LoVo (cell line): Measurements from ENCODE around the gene ARMC6.
A peak's percentile ranks its signal among the peaks of the same experiment; 100 is the strongest.

Experiments used
- DNase-seq: peaks from one replicate; pipeline ENCODE4 v3.0.0-alpha.2; 2016; ENCODE audit warnings: low spot score

ARMC6 gene

DNA sequence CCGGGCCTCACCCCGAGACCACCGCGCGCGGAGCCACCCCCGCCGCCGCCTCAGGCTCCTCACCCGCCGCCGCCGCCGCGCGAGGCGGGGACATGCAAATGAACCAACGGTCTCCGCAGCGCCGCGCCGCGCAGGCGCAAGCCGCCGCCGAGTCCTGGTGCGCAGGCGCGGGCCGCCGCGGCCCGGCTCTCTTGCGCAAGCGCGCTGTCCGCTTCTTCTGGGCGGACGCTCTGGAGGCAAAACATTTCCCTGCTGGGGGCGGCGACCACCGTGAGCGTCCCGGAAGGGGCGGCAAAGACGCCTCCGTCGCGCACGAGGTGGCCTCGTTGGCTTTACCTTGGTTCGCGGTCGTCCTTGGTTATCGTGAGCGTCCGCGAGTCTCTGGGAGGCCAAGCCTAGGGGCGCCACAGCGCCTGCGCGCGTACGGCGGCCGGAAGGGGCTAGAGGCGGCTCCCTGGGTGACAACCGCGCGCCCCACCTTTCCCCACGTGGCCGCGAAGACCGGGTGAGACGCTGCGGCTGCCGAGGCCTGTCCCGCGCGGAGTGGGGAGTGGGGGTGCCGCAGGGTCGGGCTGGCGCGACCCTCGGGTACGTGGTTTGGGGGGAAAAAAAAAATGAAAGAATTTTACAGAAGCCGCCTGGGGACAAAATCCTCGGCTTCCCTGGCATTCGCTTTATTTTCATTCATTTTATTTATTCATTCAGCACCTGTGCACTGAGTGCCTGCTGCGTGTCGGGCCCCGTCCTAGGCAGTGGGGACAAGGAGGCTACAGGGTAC lies at the start of gene ARMC6, which contains the start of gene SUGP2:
TSS of gene ARMC6 (plus strand) at position 178 of the 778 bp plus-strand sequence. CDS start 607 bp downstream, outside the sequence.
TSS of gene SUGP2 (minus strand) at position 92 of the 778 bp plus-strand sequence. CDS start 2,446 bp downstream, outside the sequence.
- peak; percentile 94 for DNase-seq

GRCh38 chr19:18984251-18984650 lies 49.2 kb upstream of the ARMC6 start:
- DNase-seq = no peak

GRCh38 chr19:18985257-18985656 lies 48.1 kb upstream of the ARMC6 start:
- DNase-seq = no peak

DNA sequence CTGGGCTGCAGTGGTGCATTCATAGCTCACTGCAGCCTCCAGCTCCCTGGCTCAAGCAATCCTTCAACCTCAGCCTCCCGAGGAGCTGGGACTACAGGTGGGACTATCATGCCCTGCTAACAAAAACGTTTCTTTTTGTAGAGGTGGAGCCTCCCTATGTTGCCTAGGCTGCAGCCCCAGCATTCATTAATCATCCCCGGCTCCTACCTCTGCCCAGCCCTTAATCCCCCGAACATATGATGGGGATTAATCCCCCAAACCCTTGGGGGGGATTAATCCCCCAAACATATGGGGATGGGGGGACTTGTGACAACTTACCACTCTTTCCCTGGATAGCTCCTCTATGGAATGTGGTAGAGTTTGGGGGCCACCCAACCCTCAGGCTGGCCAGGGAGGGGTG lies 45.9 kb upstream of the ARMC6 start:
- no peak for DNase-seq

DNA sequence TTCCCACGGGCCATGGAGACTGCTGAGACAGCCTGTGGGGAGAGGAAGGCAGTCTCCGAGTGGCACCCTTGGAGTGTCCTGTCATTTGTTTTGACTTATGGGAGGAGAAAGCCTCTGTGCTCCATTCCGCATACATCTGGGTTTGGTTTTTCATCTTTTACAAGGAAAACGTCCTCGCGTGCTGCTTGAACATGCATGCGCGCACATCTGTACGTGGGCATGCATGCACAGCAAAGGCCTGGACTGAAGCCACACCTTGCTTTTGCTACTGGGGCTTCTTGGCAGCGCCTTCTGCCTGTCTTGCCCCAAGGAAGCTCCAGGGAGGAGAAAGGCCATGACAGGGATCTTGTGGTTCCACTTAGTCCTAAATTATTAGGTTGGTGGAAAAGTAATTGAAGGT lies 44.1 kb upstream of the ARMC6 start:
- no peak for DNase-seq

- no peak for DNase-seq
Measured at GRCh38 chr19:18990128-18990708, 43.2 kb upstream of the ARMC6 start.

- no peak for DNase-seq
Measured at GRCh38 chr19:18991006-18991405, 42.4 kb upstream of the ARMC6 start.

GRCh38 chr19:18991468-18991867 lies 41.9 kb upstream of the ARMC6 start:
- DNase-seq = no peak

GRCh38 chr19:18992696-18993095 lies 40.7 kb upstream of the ARMC6 start:
- no peak for DNase-seq

- no peak for DNase-seq
Measured at GRCh38 chr19:18993115-18993514, 40.3 kb upstream of the ARMC6 start.

GRCh38 chr19:18995804-18996241 lies 37.6 kb upstream of the ARMC6 start:
- DNase-seq = no peak

DNA sequence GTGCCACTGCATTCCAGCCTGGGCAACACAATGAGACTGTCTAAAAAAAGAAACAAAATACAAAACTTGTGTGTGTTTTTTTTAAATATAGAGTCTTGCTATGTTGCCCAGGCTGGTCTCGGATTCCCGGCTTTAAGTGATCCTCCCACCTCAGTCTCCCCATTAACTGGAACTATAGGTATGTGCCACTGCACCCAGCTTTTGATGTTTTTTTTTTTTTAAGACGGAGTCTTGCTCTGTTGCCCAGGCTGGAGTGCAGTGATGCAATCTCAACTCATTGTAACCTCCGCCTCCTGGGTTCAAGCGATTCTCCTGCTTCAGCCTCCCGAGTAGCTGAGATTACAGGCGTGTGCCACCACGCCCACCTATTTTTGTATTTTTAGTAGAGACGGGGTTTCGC lies 37.1 kb upstream of the ARMC6 start:
- DNase-seq = no peak

DNA sequence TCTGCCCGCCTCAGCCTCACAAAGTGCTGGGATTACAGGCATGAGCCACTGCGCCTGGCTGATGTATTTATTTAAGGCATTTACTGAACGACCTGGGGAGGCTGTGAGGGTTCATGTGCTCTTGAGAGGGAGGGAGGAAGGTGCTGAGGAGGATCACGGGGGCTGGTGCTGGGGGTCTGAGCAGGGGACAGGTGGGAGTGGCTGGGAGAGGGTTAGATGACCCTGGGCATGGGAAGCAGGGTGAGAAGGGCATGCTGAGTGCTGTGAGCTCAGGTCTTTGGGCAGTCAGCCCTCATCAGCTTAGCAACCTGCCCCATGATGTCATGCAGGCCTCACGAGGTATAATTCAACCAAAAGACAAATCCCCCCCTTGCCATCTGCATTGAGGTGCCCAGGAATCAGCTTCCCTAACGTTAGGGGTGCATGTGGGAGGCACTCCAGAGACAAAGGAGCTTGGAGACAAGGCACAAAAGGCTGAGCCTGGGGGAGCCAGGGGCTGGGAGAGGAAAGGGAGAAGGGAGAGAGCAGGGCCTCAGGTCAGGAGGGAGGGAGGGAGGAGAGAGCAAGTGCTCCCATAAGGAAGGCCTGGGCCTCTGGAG lies 36.5 kb upstream of the ARMC6 start:
- DNase-seq = no peak

- DNase-seq = no peak
Measured at GRCh38 chr19:18998276-18998675, 35.1 kb upstream of the ARMC6 start.

DNA sequence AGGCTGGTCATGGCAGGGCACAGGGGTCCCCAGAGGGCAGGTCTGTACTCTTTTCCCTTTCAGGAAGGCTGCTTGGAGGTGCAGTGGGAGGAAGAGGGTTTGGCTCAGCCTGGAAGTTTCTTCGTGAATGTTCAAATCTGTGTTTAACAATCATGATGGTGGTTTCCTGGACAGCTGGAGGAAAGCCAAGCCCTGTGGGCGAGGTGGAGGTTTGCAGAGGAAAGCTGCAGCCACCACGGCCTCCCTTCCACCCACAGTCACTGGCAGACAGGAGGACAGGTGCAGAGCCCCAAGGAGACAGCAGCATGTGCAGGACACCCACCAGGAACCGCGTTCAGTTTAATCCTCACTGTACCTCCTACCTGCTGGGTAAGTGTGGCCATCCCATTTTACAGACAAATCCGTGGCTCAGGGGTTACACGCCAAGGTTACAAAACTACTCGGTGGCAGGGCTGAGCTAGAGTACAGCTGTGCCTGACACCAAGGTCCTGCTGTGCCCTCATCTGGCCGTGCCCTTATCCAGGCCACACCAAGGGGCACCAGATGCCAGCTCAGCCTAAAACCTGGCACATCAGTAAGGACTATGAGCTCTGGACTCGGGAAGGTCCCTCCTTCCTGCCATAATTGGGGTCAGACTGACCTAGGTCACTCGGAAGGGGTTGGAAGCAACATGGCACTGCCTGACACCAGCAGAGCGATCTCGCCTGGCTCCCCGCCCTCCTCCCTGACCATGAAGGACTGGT lies 34.2 kb upstream of the ARMC6 start:
- DNase-seq = no peak

DNA sequence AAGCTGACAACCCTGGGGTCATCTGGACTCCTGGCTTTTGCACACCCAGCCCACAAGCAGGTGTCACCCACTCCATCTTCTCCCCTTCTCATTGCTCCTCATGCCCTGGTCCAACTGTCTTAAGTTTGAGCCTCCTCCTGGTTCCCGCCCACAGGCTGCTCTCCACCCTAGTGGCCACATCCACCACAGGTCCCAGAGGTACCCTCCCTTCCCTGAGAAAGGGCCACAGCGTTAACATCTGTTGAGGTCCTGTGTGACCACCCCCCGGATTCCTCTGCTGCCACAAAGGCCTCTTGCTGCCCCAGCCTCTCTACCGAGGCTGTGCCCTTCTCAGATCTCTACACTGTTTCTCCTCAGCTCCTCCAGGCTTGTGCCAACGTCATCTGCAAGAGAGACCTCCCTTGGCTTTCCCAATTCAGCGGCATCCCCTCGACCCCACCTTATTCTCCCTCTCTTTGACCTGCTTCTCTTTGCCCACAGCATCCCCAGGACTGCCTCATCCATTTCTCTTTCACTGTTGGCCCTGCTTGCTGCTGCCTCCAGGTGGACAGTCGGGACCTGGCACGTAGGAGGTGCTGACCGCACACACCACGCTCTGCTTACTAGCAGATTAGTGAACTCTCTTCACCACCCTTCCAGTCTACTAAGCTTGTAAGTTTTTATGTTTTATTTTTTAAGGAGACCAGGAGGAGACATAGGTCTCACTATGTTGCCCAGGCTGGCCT lies 33.3 kb upstream of the ARMC6 start:
- DNase-seq = no peak

DNA sequence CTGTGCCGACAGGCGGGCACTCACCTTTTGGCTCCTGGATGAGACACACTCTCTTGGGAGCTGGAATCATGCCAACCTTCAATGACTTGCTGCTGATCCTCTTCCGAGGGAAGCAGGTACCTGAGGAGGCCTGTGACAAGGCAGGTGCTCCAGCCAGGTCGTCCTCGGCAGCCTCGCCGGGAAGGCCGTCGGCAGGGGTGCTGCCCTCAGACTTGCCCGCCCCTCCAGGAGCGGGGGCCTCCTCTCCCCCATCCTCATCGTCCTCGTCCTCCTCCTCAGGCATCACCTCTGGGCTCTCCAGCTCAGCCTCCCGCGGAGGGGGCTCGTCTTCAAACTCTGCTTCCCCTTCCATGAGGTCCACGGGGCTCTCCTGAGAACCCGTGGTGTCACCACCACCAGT lies 29.3 kb upstream of the ARMC6 start:
- DNase-seq = no peak

DNA sequence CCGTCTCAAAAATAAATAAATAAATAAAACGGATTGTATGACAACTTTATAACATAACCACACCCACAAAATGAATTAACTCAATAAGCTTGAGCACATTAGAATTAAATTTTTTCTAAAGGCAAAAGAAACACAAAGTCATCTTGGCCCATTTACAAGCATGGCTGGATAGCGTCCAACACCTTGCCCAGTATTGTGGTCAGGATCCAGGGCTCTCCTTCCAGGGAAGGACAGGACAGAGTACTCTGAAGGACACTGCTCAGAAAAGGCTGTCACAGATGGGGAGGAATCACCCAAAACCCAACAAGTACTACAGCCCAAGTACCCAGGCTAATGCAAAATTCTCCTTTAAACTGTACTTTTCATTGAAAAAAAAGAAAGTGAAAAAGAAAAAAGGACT lies 27.2 kb upstream of the ARMC6 start:
- DNase-seq = no peak

DNA sequence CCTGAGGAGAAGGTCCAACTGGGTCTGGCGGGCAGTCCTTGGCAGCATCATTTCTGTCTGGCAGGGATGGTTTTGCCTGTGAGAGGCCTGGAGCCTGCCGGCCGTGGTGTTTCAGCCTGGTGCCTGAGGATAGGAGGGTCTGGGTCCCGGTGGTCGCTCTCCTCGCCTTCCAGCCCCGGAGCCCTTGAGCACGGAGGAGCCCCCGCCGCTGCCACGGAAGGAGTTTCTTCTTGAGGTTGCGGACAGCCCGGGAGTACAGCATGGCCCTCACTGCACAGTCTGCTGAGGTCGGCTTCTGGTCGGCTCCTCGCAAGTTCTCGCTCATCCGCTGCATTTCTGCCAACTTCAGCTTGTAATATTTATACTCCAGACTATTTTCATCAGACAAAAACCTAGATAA lies 23.5 kb upstream of the ARMC6 start:
- no peak for DNase-seq

DNA sequence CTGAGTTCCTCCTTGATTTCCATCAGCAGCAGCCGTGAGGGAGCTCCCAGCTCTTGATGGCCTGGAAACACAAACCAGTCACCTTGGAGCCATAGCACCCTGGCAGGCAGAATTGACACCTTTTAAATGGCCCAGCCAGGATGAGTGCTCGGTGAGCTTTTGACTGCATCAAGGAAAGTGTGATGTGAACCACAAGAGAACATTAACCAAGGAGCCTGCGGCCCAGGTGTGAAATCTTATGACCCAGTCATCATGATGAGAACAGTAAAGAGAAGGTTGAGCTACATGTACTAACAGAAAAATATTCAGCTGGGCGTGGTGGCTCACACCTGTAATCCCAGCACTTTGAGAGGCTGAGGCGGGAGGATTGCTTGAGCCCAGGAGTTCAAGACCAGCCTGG lies 22.9 kb upstream of the ARMC6 start:
- DNase-seq = no peak

DNA sequence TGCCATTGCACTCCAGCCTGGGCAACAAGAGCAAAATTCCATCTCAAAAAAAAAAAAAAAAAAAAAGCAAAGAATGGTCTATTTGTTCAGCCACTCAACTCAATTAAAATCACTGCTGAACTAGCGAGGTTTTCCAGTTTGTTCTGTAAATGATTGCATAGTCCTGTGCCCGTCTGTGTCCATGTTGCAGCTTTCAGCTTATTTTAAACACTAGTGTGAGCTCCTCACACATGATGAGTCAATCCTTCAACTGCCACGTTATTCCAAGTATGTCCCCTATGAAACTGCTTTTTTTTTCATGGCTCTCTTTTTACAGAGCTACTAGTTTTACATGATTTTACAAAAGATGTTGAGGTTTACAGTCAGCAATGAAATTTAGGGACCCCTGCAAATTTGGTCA lies 12.3 kb upstream of the ARMC6 start:
- no peak for DNase-seq
